ENCODE measurements around the gene FGFRL1.

Gene FGFRL1

GRCh38 chr4:1011022-1011665 lies at the start of gene FGFRL1:
Gene FGFRL1 (plus strand): TSS chr4:1011626. CDS start chr4:1012486, 860 bp downstream.
- peak; percentile 6; the same call in 1 of the 2 replicates for TF ChIP-seq MAX (IDR thresholded peaks at IDR 0.05)
- TF ChIP-seq EGR1 (IDR thresholded peaks at IDR 0.05): peak; percentile 73
- TF ChIP-seq TAF1 (IDR thresholded peaks at IDR 0.05; ENCODE audit: low read depth): no peak
- peak; percentile 64 for TF ChIP-seq ZBTB7A (IDR thresholded peaks at IDR 0.05; ENCODE audit: low read depth)

GRCh38 chr4:962231-963208 lies 48.9 kb upstream of the FGFRL1 start:
- no peak for TF ChIP-seq TEAD4 (IDR thresholded peaks at IDR 0.05)
- no peak for TF ChIP-seq USF1 (IDR thresholded peaks at IDR 0.05)
- TF ChIP-seq EP300 (IDR thresholded peaks at IDR 0.05; ENCODE audit: borderline replicate concordance): no peak
- no peak for TF ChIP-seq ZBTB7A (IDR thresholded peaks at IDR 0.05; ENCODE audit: low read depth)
- TF ChIP-seq MAX (IDR thresholded peaks at IDR 0.05): no peak
- no peak for TF ChIP-seq FOXM1 (IDR thresholded peaks at IDR 0.05; ENCODE audit: borderline replicate concordance, low read depth)

- TF ChIP-seq EGR1 (IDR thresholded peaks at IDR 0.05): no peak
- TF ChIP-seq RAD21 (IDR thresholded peaks at IDR 0.05; ENCODE audit: low read depth): no peak
- no peak for TF ChIP-seq FOXM1 (IDR thresholded peaks at IDR 0.05; ENCODE audit: borderline replicate concordance, low read depth)
- TF ChIP-seq TEAD4 (IDR thresholded peaks at IDR 0.05): no peak
- no peak for TF ChIP-seq TAF1 (IDR thresholded peaks at IDR 0.05; ENCODE audit: low read depth)
- no peak for TF ChIP-seq MAX (IDR thresholded peaks at IDR 0.05)
- no peak for TF ChIP-seq YY1 (IDR thresholded peaks at IDR 0.05; ENCODE audit: low read depth)
- TF ChIP-seq EP300 (IDR thresholded peaks at IDR 0.05; ENCODE audit: borderline replicate concordance): no peak
- TF ChIP-seq USF1 (IDR thresholded peaks at IDR 0.05): no peak
- no peak for TF ChIP-seq REST (IDR thresholded peaks at IDR 0.05; ENCODE audit: low read depth)
- TF ChIP-seq CREB1 (IDR thresholded peaks at IDR 0.05; ENCODE audit: low read depth): no peak
- TF ChIP-seq CEBPB (IDR thresholded peaks at IDR 0.05): no peak
- no peak for TF ChIP-seq NFIC (IDR thresholded peaks at IDR 0.05)
- no peak for TF ChIP-seq ZBTB7A (IDR thresholded peaks at IDR 0.05; ENCODE audit: low read depth)
- no peak for TF ChIP-seq TCF12 (IDR thresholded peaks at IDR 0.05; ENCODE audit: low read depth)
Observed at GRCh38 chr4:963276-964225, 47.9 kb upstream of the FGFRL1 start.

GRCh38 chr4:964346-965025 lies 46.9 kb upstream of the FGFRL1 start:
- TF ChIP-seq MAX (IDR thresholded peaks at IDR 0.05) (no peak), EGR1 (IDR thresholded peaks at IDR 0.05) (no peak), TEAD4 (IDR thresholded peaks at IDR 0.05) (no peak), REST (IDR thresholded peaks at IDR 0.05; ENCODE audit: low read depth) (no peak), ZBTB7A (IDR thresholded peaks at IDR 0.05; ENCODE audit: low read depth) (no peak), TCF12 (IDR thresholded peaks at IDR 0.05; ENCODE audit: low read depth) (no peak), FOXM1 (IDR thresholded peaks at IDR 0.05; ENCODE audit: borderline replicate concordance, low read depth) (no peak), CREB1 (IDR thresholded peaks at IDR 0.05; ENCODE audit: low read depth) (no peak)
